Stimulated activated CD8-positive, alpha-beta memory T cell treated with anti-CD3 and anti-CD28 coated beads, Interleukin-2, amount 100 ng/mL, for 1 hour (primary cell): ENCODE results near the gene HMCES.
A peak's percentile ranks its signal among the peaks of the same experiment; 100 is the strongest.

Experiments
- DNase-seq, 2 donors: peaks; one replicate each; pipeline ENCODE4 v3.0.0-alpha.2; 2020; ENCODE audit warnings: low read depth in 2 of 2

Gene HMCES, protein sequence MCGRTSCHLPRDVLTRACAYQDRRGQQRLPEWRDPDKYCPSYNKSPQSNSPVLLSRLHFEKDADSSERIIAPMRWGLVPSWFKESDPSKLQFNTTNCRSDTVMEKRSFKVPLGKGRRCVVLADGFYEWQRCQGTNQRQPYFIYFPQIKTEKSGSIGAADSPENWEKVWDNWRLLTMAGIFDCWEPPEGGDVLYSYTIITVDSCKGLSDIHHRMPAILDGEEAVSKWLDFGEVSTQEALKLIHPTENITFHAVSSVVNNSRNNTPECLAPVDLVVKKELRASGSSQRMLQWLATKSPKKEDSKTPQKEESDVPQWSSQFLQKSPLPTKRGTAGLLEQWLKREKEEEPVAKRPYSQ

DNA sequence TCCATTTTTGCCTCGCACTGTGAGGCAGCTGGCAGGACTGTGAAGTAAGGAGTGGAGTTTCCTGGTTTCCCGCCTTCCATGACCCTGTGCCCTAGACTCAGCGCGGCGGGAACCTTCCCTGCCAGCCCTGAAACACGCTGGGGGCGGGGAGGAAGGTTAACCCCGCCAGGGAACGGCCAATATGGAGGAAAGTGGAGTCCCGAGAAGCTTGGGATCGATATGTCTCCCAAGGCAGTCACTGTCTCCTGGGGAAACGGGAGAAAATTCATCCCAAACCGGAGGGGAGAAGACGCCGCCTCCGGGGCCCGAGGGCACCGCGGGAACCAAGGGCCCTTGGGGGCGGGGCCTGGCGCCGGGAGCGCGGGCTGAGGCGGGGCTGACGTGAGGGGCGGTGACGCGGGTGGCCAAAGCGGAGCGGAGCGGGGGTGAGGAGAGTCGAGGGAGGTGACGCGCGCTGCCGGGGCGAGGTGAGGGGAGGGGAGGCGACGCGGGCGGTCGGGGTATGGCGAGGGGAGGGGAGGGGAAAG lies at the start of gene HMCES:
Gene HMCES (plus strand): TSS at position 432 of the 527 bp plus-strand sequence. CDS start 863 bp downstream, outside the sequence.
- peak; percentile 87 to 91 for DNase-seq

DNA sequence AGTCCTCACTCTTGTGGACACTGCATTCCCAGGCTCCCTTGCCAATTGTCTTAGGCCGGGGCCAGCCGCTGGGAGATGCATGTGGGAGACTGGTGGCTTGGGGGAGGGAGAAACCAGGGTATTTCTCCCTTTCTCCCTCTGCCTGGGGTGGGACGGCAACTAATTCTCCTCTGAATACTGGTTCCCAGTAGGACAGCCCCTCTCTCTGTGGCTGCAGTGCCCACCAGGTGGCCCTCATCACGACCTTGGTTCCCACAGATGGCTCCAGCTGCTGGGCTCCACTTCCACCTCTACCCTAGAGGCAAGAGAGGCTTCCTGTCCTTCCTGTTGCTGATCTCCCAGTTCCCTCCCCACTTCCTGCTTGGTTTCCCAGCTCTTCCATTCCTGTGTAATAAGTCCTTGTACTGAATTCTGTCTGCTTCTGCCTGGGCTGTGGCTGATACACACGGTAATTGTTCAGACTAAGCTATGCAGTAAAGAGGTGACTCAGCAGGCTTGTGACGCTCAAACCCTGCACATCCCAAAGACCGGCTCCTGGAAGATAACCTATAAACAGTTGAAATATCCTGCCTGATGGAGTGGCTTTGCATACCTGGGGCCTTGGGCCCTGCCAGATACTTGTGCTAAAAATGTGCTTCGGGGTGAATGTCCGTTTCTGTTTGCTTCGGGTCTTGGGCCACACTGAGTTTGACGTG lies 49.6 kb upstream of the HMCES start:
- DNase-seq, result no peak

DNA sequence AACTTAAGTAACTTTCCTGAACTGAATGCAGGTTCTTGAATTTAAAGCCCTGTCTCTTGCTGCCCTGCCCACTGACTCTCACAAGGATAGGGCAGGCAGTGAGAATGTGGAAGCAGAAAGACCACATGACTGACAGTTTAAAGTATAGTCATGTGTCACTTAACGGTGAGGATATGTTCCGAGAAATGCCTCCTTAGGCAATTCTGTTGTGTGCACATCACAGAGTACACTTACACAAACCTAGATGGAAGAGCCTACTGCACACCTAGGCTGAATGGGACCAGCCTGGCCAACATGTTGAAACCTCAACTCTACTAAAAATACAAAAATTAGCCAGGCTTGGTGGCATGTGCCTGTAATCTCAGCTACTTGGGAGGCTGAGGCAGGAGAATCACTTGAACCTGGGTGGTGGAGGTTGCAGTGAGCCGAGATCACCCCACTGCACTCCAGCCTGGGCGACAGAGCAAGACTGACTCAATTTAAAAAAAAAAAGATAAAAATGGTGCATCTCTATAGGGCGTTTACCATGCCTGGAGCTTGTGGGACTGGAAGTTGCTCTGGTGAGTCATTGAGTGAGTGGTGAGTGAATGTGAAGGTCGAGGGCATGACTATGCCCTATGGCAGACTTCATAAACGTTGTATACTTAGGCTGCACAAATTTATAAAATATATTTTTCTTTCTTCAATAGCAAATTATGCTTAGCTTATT lies 48.2 kb upstream of the HMCES start:
- DNase-seq, result no peak

DNA sequence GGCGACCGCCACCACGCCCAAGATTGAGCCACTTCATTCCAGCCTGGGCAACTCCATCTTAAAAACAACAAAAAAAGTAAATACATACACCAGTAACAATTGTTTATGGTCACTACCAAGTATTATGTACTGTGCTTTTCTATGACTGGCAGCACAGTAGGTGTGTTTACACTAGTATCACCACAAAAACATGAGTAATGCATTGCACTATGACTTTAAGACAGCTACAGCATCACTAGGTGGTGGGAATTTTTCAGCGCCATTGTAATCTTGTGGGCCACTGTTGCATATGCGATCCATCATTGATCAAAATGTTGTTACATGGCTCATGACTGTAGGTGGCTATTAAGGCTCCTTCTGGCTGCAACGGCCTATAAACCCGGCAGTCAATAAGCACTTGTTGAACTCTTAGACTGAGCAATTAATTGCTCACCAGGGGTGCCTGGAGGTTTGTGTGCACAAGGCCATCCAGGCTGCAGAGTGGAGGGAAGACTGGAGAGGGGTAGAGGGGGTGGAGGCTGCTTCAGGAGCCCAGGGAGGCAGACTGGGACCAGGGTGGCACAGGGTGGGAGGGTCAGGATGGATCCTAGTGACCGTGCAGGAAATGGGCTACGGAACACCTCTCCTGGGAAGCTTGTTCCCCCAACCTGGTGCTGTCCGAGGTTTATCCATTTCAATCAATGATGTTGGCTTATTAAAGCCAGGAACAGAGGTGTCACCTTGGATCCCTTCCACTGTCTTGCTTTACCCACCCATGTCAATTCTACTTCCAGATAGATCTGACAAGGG lies 47.1 kb upstream of the HMCES start:
- no peak for DNase-seq

DNA sequence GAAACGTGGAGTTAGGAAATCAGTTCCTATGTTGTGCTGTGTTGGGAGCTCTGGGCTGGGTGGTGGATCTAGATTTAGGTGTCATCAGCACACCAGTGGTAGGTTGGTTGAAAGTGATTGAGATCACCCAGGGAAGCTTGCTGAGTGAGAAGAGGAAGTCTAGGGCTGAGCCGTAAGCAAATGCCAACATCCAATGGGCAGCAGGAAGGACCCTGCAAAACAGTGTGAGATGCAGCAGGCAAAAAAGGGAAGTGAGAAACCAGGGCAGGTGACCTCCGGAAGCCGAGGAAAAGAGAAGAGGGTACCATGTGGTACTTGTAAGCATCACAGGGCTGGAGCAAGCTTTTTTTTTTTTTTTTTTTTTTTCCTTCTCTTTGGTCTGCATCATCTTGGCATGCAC lies 45.1 kb upstream of the HMCES start:
- no peak for DNase-seq

DNA sequence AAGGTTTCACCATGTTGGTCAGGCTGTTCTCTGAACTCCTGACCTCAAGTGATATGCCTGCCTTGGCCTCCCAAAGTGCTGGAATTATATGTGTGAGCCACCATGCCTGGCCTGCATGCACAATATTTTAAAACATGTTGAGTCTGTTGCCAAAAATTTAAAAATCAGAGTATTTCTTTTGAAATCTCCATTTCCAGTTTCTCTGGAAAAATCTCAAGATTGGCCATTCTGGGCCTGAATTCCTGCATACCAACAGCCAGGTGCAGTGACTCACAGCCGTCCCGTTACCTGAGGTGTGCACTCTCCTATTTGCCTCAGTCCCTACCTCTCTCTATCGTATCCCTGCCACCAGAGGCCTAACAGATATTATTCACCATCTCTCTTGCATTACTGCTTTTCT lies 44.2 kb upstream of the HMCES start:
- DNase-seq, result no peak

DNA sequence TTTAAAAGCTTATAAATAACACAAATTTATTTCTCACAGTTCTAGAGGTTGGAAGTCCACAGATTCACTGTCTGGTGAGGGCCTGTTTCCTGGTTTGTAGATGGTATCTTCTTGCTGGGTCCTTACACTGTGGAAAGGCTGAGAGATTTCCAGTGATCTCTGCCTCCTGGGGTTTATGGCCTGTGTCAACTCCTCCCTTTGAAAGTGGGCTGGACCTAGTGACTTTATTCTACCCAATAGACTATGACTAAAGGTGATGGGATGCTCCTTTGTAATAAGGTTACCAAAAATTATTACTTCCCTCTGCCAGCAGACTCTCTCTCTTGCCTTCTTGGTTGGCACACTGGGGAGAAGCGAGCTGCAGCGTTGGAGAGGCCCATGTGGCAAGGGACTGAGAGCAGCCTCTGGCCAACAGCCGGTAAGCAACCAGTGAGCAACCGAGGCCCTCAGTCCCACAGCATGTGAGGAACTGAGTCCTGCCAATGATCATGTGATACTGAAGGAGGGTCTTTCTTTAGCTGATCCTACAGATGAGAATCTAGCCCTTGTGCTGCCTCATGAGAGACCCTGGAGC lies 43.2 kb upstream of the HMCES start:
- DNase-seq, result no peak

DNA sequence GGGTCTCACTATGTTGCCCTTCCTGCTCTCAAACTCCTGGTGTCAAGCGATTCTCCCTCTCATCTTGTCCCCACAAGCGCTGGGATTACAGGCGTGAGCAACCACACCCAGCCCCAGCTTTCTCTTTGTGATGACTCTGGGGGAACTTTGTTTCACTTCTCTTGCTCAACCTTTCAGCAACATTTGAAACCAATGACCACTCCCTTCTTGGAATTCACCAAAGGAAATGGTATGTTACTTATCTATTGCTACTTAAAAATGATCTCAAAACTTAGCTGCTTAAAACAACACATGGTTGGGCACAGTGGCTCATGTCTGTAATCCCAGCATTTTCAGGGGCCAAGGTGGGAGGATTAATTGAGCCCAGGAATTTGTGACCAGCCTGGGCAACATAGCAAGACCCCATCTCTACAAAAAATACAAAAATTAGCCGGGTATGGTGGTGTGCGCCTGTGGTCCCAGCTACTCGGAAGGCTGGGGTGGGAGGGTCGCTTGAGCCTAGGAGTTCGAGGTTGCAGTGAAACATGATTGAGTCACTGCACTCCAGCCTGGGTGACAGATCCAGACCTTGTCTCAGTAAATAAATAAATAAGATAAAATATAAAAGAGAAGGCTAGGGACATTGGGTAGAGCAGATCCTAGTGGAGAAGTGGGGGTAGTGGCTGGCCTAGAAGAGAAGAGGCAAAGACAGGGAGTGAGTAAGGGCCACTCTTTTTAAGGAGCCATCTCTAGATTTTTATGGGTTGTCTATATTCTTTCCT lies 39.5 kb upstream of the HMCES start:
- no peak for DNase-seq

DNA sequence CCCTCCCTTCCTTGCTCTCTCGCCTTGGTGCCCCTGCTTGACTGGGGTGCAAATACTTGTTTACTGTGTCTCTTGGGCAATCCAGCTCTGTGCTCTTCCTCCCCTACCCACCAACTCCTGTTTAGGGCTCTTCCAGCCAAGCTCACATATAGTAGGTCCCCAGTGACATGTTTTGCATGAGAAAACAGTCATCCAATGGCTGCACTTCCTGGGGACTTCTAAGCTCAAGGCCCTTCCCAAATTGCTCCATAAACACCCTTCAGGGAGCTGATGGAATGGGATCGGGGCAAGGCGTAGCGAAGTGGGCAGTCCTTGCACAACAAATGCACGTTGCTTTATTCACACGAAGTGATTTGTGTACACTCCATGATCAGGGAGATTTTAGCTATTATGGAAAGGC lies 38.7 kb upstream of the HMCES start:
- DNase-seq, result no peak

DNA sequence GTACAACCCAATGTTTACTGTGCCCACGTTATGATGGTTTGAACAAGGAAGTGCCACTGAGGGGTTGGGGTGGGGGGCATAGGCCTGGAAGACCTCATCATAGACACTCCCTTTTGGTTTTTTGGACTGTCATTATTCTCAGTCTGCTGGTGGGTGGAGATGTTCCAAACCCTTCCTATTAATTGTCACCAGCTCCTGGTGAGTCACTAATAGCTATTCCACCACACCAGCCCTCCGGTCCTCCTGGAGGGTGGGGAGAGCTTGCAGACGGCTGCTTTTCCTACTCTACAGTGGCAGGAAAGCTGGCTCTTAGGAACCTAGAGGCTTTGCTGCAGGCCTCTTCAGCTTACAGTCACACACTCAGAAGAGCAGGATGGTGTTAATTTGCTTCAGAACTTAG lies 38.2 kb upstream of the HMCES start:
- DNase-seq, result no peak

DNA sequence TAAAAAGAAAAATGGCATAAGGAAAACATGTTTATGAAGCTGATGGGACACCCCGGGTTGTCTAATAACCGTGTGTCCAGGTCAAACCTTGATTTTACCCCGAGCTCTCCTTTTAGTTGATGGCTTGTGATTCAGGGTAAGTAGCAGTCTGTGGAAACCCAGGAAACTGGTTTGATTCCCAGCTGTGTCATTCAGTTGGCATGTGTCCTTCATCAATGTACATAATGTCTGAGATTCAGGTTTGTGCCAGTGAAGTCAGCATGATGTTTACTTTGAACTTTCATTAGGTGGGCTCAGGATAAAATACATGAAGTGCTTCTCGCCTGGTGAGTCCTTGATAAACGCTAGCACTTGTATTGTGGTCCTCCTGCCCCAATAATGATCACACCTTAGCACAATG lies 33.5 kb upstream of the HMCES start:
- DNase-seq, result no peak

DNA sequence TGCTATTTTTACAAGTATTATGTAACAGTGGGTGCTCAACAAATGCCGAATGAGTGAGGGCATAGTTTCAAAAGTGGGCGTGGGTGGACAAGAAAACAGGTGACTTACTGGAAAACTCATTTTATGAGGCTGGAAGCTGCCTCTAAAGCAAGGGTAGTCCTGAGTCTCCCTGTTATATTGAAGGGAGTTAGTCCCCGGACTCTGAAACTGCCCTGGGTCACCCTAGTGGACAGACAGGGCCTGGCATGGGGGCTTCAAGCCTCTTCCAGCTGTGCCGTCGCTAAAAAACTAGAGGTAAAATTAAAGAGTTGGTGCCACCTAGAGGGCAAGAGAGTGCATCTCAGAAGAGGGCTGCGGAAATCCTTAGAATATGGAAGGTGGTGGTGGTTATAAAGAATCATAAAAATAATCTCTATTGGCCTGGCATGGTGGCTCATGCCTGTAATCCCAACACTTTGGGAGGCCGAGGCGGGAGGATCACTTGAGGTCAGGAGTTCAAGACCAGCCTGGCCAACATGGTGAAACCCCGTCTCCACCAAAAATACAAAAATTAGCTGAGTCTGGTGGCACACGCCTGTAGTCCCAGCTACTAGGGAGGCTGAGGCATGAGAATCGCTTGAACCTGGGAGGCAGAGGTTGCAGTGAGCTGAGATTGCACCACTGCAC lies 32.9 kb upstream of the HMCES start:
- peak; percentile 29 to 35 for DNase-seq

DNA sequence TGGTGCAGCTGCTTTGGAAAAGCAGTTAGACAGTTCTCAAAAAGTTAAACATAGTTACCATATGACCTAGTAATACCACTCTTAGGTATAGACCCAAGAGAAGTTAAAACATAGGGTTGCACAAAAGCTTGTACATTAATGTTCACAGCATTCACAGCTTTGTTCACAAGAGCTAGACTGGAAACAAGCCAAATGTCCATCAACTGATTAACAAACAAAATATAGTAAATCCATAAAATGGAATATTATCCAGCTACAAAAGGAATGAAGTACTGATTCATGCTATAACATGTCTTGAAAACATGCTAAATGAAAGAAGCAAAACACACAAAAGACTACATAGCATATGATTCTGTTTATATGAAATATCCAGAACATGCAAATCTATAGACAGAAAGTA lies 32.0 kb upstream of the HMCES start:
- DNase-seq, result no peak

DNA sequence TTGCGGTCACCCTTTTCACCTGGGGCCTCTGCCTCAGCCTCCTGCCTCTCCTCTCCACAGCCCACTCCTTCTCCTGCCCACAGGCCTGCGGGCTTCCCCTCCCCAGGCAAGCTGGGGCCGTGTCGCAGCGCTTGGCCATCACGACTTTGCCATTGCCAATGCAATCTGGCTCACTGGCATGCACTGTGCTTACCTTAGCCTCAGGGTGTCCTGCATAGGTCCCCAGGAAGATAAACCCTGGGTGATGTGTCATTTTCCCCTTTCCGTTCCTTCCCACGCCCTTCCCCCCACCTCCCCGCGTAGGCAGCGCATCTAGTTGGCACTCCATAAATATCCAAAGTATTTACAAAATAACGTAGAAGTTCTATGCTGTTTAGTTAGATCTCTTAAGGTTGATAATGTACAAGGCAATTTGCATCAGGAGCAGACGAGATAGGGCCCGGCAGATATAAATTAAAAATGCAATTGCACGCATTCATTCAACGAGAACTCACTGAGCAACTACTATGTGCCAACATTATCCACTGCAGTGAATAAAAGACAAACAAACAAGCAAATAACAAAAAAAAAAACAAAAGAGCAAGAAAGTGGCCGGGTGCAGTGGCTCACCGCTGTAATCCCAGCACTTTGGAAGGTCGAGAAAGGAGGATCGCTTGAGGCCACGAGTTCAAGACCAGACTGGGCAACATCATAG lies 30.2 kb upstream of the HMCES start:
- no peak for DNase-seq

DNA sequence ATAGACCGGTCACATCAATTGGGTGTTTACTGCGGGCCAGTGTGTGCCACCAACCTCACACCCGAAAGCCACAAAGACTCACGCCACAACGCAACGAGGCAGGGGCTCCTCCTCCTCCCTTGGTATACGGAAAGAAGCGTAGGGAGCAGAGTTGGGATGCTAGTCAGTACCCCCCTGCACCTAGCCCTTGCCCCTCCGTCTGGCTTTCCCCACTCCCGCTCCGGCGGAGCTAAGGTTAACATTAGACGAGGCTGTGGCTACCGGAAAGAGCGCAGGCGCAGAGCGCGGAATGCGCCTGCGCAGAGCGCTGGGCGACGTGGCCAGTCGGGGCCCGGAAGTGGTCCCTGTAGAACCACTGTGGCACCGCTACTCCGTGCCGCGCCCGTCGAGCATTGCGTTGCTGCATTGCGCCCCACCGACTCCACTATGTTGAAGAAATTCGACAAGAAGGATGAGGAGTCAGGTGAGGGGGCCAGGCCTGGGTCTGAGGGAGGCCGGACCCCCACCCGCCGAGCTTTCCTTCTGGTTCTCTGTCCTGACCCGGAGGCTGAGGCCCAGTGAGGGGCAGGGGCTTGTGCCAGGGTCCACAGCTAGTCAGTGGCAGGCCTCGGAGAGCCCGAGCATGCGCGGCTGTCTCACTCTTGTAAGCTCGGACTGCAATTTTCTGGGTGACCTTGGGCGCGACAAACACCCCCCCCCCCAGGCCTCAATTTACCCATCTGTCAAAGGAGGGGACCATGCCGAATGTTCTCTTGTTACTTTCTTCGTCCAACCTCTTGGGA lies 29.2 kb upstream of the HMCES start, which contains the start of gene COPG1:
Gene COPG1 (plus strand): TSS at position 323 of the 782 bp plus-strand sequence. CDS start 104 bp downstream, at position 427.
- DNase-seq, result peak; percentile 75 to 77

DNA sequence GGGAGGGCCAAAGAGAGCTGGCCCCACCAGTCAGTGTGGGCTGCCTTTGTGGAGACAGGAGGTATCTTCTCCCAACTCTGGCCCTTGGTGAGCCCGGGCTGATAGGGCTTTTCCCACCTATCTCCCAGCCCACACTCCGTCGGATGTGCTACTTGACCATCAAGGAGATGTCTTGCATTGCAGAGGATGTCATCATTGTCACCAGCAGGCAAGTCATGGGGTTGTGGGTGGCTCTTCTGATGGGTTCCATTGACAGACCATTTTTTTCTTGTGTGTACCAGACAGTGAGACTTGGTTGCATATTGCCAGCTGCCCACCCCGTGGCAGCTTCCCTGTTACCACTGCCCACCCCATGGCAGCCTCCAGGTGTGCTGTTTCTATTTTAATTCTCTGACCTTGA lies 25.9 kb upstream of the HMCES start:
- no peak for DNase-seq

DNA sequence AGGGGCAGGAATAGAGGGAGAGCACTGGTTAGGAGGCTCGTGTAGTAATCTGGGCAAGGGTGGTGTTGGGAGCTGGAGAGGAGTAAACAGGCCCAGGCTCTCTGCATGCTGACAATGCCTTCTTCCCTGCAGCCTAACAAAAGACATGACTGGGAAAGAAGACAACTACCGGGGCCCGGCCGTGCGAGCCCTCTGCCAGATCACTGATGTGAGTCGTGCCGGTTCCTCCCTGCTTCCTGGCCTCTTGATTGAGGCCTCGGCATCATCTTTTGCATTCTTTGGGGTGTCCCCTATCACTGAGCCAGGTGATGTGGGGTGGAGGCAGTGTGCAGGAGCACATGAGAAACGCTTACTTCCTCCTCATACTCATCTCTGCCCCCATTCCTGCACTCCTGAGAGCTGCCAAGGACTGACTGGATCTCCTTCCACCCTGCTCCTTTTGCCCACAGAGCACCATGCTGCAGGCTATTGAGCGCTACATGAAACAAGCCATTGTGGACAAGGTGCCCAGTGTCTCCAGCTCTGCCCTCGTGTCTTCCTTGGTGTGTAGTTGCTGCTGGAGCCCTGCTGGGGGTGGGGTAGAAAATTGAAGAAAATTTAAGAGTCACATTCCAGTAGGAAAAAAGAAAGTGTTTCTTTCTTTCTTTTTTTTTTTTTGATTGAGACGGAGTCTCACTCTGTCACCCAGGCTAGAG lies 24.0 kb upstream of the HMCES start:
- DNase-seq, result no peak

DNA sequence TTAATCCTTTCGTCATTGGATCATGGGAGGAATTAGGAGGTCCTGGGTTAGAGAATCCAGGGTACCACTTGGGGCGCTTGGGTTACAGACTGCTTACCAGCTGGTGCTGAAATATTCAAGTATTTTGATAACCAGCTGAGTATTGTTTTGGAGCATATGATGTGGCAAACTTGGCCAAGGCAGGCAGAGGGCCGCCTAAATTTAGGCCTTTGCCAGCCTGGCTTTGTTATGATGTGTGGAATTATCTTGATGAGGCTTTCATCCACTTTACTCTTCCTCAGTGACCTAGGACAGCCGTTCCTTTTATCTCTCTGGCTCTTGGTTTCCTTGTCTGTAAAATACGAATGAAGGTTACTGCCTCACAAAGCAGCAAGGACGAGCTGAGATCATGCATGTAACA lies 22.4 kb upstream of the HMCES start:
- DNase-seq, result no peak
